VCaP (cell line): Measurements from ENCODE around the gene SND1.
A peak's percentile ranks its signal among the peaks of the same experiment; 100 is the strongest.

ENCODE experiments used
- H3K27ac ChIP-seq: fragments of 450-650 bp; 2 replicates; pipeline ENCODE4 v1.5.1; 2017
- TF ChIP-seq, protein P1 (sequence below): fragments of 450-650 bp; conservative IDR thresholded peaks from 2 replicates; pipeline ENCODE4 v1.5.1; 2017; ENCODE audit warnings: mild to moderate bottlenecking, moderate library complexity

Gene SND1

DNA sequence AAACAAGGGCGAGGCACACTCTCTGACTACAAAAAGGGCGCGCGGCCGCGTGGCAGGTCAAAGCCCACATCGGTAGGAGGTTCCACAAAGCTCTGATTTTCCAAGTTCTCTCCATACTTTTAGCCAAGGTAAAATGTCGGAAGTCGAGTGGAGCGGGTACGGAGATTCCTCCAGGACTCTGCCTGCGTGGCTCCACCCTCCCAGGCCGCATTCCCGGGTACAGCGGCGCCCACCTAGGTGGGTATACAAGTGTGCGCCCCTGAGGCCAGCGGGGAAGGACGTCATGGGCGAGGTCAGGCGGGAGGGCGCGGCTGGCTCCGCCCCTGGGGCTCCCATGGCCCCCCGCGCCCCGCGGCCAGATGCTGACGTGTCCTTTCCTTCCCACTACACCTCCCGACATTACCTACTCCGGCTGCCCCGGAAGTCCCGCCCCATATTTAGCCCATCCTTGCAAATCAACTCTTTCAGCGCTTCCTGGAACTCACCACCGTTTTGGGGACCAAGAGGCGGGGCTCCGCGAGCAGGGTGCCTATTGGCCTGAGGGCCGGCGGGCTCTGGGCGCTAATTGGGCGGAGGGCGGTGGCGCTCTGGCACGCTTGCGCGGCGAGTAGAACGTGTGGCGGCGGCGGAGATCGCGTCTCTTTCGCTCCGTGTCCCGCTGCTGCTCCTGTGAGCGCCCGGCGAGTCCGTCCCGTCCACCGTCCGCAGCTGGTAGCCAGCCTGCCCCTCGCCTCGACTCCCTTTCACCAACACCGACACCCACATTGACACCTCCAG, at the start of gene SND1:
TSS of gene SND1 (plus strand) at position 639 of the 777 bp plus-strand sequence. CDS start 180 bp downstream, outside the sequence.
- TF ChIP-seq, protein P1, sequence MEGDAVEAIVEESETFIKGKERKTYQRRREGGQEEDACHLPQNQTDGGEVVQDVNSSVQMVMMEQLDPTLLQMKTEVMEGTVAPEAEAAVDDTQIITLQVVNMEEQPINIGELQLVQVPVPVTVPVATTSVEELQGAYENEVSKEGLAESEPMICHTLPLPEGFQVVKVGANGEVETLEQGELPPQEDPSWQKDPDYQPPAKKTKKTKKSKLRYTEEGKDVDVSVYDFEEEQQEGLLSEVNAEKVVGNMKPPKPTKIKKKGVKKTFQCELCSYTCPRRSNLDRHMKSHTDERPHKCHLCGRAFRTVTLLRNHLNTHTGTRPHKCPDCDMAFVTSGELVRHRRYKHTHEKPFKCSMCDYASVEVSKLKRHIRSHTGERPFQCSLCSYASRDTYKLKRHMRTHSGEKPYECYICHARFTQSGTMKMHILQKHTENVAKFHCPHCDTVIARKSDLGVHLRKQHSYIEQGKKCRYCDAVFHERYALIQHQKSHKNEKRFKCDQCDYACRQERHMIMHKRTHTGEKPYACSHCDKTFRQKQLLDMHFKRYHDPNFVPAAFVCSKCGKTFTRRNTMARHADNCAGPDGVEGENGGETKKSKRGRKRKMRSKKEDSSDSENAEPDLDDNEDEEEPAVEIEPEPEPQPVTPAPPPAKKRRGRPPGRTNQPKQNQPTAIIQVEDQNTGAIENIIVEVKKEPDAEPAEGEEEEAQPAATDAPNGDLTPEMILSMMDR: no peak

DNA sequence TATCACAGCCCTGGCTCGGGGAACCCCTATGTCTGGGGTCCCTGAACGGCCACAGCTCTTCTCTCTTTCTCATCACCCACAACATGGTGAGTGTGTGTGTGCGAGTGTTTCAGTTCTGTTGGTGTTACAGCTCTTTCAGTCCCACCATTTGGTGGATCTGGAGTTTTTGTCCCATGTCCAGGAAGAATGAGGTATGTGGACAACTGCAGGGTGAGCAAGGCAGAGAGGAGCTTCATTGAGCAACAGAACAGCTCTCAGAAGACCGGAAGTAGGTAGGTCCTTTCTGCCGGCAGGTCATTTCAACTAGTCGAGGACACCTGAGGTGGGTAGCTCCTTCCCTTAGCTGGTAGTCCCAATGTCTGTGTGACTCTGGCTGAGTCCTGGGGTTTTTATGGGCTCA, 43.5 kb upstream of the SND1 start:
- TF ChIP-seq, protein P1: no peak
- H3K27ac ChIP-seq: no peak overlapping the region

More for the DNA sequence above, at the start of gene SND1:
- peak within 1 kb of the TSS; percentile 91 for H3K27ac ChIP-seq

DNA sequence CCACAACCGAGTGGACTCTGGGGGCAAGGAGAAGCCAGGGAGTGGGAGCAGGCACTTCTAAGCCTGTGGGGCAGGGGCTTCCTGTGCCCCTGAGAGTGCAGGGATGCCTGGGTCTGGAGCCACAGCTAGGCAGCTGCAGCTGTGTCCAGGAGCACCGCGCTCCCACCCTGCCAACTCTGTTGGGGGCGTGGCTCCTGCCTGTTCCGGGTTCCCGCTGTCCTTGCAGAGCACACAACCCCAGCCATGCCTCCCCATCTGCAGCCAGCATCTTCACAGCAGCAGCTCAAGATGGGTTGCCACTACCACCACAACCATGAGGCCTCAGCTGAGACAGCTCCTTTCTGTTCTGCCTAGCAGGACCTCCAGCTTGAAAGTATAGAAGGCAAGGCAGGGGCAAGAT, 42.7 kb upstream of the SND1 start:
- TF ChIP-seq, protein P1: no peak
- no peak overlapping the region for H3K27ac ChIP-seq

DNA sequence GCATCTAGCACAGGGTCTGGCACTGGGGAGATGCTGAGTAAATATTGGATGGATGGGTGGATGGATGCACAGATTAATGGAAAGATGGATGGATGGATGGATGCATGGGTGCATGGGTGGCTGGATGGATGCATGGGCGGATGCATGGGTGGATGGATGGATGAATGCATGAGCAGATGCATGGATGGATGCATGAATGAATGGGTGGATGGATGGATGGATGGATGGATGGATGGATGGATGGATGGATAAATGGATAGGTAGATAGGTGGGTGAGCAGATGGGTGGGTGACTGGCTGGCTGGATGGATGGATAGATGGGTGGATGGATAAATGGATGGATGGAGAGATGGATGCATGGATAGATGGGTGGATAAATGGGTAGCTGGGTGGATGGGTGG, 39.7 kb upstream of the SND1 start:
- no peak overlapping the region for H3K27ac ChIP-seq
- TF ChIP-seq, protein P1: no peak

DNA sequence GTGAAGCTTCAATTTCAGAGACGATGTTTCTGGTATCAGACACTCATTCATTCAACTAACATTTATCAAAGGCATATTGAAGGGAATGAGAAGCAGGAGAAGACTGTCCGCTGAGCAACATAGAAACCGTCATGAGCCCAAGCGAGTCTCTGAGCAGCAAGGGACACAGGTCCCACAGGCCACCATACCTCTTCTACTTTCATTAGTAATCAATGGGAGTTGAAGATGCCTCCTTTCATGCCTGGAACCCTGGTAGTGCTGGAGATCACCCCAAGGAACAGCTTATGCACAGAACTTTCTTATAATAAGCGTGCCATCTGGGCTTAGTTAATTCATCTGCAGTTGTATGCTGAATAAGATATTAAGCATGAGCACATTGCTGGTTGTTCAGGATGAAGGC, 35.3 kb upstream of the SND1 start:
- H3K27ac ChIP-seq: no peak overlapping the region
- TF ChIP-seq, protein P1: no peak

DNA sequence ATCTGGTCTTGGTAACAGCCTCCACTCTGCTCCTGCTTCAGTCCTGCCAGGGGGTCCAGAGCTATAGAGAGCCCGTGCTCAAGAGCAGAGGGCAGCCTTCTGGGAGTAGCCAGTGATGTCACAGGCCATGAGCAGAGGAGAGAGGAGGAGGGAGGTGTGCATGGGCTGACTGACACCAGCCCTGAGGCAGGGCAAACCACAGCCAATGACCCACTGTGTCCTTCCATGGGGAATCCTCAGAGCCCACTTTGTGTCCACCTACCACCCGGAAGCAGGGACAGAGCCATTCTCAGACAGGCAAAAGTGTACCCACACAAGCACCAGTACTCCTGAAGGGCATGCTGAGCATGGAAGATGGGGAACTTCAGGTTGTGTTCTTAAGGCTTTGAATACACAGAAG, 34.0 kb upstream of the SND1 start, which contains the start of gene PAX4:
TSS of gene PAX4 (minus strand) at position 101 of the 400 bp plus-strand sequence. CDS start 2,214 bp downstream, outside the sequence.
- TF ChIP-seq, protein P1: no peak
- H3K27ac ChIP-seq: no peak within 1 kb of the TSS

DNA sequence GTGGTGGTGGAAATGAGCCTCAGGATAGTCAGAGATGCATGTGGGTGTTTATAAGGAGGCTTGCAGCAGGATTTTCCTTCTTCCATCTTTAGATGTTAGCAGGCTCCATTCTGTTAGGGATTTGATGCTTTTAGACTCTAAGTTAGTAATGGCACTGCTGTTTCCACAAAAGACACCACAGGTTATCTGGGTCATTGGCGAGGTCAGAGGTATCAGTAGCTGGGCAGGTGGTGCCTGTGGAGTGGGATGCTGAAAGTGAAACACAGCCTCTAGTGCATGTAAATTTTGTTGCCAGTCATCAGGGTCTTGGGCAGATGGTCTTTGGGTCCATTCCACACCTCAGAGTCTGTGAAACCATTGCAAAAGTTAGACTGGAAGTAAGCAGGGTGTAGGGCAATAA, 33.2 kb upstream of the SND1 start:
- TF ChIP-seq, protein P1: no peak
- H3K27ac ChIP-seq: no peak overlapping the region
